ENCODE results near the gene RHOA. TPM values are rescaled to one million over a fixed set of nuclear protein-coding genes. Genes with fewer than 3 reads are reported as not detected.
"Not testable (repeated sequence)": the region's sequence is repeated elsewhere in the genome, so short reads cannot be mapped to it uniquely, and the experiment has no call there.

The RHOA gene
- polyA plus RNA-seq, 4 donors: 514 to 615 (median 583) TPM

DNA sequence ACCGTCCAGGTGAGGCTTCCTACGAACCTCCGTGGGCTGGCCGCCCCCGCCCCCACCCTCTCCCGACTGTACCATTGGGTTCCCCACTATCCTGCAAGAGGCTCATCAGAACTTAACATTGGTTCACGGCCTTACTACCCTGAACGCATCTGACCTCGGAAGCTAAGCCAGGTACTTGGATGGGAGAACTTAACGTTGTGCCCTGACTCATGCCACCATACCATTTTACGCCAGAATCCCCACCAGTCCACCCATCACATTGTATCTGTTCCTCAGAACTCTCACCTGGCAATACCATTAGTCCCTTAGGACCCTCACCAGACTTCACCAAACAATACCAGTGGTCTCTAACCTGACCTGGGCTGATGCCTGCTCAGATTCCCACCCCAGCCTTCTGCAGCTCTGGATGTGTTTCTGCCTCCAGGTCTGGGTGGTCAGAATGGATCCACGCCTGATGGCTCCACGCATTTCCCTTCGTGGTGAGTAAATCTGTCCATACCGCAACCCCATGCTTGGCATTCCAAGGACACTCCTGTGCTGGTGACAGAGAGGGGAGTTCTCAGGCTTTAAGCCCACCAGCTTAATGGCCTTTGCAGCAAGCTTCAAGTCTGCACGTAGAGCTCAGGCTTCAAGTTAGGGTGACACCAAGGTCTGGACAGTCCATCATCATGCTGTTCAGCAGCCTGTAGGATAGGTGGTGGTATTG, 1.0 kb upstream of the RHOA start:
- DNase-seq (ENCODE audit: low read depth in 4 of 4, low spot score in 3 of 4): no peak

GRCh38 chr3:49411535-49411967, 225 bp downstream of the RHOA start:
- DNase-seq (ENCODE audit: low read depth in 4 of 4, low spot score in 3 of 4): no peak

DNA sequence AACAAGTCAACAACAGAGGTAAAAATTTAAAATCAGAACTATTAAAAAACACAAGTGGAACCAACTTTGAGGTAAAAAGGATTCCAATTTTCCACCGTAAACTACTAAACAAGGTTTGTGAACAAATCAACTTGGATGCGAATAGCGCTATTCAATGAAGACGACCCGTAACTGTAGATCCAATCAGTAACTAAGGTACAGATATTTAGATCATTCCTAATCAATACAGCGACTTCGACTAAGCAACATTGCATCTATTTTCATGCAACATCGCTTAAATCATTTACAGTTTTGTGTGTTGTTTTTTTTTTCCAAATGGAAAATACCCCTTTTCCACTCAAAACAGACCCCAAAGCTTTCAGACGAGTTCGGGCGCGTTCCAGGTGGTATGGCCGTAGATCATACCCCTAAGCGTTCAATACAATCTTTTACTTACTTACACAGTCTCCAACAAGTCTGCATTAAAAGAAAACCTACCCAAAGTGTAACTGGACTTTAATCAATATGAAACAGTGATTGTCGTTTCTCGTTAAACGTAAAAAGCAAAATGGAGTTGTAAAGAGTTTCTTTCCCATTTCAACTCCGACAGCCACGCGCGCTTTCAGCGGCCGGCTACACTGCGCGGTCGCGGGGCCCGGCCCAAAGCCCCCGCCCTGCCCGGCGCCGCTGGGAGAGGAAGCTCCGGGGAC, 786 bp downstream of the RHOA start:
- no peak for DNase-seq (ENCODE audit: low read depth in 4 of 4, low spot score in 3 of 4)

GRCh38 chr3:49410066-49410845, 1.5 kb downstream of the RHOA start:
- no peak for DNase-seq (ENCODE audit: low read depth in 4 of 4, low spot score in 3 of 4)

DNA sequence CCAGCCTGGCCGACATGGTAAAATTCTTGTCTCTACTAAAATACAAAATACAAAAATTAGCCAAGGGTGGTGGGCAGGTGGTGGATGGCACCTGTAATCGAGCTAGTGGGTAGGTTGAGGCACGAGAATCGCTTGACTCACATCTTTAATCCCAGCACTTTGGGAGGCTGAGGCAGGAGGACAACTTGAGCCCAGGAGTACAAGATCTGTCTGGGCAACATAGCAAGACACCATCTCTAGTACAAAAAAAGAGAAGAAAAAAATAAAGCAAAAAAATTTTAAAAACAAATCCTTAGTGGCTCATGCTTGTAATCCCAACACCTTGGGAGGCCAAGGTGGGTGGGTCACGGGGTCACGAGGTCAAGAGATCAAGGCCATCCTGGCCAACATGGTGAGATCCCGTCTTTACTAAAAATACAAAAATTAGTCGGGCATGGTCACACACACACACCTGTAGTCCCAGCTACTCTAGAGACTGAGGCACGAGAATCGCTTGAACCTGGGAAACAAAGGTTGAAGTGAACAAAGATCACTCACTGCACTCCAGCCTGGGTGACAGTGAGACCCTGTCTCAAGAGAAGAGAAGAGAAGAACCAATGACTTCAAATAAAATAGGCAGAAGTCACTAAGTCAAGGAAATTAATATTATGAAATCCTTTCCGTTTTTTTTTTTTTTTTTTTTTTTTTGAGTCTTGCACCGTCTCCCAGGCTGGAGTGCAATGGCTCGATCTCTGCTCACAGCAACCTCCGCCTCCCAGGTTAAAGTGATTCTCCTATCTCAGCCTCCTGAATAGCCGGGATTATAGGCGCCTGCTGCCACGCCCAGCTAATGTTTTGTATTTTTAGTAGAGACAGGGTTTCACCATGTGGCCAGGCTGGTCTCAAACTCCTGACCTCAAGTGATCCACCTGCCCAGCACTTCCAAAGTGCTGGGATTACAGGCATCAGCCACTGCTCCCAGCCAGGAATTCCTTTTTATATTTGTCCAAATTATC, 4.9 kb downstream of the RHOA start:
- no peak for DNase-seq (ENCODE audit: low read depth in 4 of 4, low spot score in 3 of 4)

GRCh38 chr3:49405570-49405969, 6.2 kb downstream of the RHOA start:
- not testable (repeated sequence) for DNase-seq (ENCODE audit: low read depth in 4 of 4, low spot score in 3 of 4)

DNA sequence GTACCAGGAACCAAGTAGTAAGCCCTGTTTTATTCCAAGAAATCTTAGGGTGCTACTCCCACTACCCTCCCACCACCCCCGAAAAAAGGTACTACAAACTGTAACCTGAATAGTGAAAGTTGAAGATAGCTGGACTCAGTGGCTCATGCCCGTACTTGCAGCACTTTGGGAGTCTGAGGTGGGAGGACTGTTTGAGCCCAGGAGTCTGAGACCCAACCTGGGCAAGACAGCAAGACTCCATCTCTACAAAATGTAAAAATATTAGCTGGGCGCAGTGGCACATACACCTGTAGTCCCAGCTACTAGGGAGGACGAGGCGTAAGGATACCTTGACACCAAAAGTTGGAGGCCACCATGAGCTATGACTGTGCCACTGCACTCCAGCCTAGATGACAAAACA, 7.9 kb downstream of the RHOA start:
- DNase-seq (ENCODE audit: low read depth in 4 of 4, low spot score in 3 of 4): no peak

DNA sequence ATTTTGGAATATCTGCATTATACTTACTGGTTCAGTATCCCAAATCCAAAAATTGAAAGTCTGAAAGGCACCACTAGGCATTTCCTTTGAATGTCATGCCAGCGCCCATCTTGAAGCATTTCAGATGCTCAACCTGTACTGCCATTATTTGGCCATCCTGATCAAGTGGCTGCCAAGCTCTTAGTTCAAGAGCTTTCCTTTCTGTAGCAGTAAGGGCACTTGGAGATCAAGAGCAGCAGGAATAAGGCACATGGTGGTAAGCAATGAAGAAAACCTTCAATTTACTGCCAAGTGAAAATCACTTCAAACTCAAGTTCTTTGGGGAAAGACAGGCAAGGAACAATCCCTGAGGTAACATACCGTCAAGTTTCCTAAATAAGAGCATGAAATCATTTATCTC, 10.0 kb downstream of the RHOA start:
- no peak for DNase-seq (ENCODE audit: low read depth in 4 of 4, low spot score in 3 of 4)

DNA sequence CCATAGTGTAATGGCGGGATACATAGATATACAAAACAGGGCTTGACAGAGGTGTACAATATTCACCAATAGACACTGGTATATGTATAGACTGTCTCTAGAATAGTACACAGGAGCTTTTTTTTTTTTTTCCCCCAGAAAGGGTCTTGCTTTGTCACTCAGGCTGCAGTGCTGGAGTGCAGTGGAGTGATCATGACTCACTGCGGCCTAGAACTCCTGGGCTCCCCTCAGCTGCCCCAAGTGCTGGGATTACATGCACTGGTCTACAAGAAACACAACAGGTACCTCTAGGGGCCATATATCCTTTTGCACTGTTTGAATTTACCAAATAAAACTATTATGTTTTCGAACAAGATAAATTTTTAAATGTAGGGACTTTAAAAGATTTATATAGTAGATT, 12.3 kb downstream of the RHOA start:
- no peak for DNase-seq (ENCODE audit: low read depth in 4 of 4, low spot score in 3 of 4)

DNA sequence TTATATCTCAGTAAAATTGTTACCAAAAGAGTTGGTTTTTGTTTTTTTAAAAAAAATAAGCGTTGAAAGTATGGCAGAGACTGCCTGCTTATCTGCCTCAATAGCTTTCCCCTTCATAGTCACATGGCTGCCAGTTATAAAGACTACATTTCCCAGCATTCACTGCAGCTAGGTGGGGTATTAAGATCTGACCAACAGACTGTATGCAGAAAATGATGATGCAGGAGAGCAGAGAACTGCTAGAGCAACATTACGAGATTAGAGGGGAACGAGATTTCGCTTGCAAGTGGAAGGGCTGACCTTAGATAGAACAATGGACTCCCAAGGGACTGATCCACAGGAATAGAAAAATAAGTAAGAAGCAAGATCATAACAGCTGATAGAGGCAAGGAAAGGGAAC, 14.3 kb downstream of the RHOA start:
- DNase-seq (ENCODE audit: low read depth in 4 of 4, low spot score in 3 of 4): no peak

GRCh38 chr3:49391310-49391709, 20.5 kb downstream of the RHOA start:
- DNase-seq (ENCODE audit: low read depth in 4 of 4, low spot score in 3 of 4): not testable (repeated sequence)

DNA sequence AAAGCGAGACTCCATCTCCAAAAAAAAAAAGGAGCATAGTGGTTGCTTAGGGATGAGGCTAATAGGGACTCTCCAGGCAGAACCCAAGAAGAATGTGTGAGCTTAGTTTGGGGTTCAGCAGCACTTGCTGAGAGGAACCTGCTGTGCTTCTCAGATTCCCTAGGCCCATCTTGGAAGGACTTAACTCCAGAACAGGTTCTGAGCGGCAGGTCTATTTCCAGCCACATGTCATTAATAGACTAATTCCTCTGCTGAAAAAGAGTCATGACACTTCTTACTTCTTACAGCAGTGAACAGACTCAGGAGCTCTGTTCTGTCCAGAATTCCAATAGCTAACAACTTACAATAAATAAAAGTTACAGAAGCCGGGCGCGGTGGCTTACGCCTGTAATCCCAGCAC, 22.5 kb downstream of the RHOA start:
- no peak for DNase-seq (ENCODE audit: low read depth in 4 of 4, low spot score in 3 of 4)

- DNase-seq (ENCODE audit: low read depth in 4 of 4, low spot score in 3 of 4): no peak
These were observed 23.4 kb downstream of the RHOA start for GRCh38 chr3:49388289-49388820.

DNA sequence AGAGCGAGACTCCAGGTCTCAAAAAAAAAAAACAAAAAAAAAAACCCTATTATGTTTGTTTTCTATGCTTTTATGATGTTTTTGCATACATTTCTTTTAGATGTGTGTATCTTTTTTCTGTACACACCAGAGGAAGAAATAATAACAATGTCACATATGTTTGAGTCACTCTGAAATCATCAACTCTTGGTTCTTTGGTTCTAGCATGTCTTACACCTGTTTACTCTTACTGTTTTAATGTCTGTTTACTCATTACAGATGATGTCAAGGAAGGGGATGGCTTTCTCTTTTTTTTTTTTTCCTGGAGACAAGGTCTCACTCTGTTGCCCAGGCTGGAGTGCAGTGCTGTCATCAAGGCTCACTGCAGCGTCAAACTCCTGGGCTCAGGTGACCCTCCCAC, 24.1 kb downstream of the RHOA start:
- DNase-seq (ENCODE audit: low read depth in 4 of 4, low spot score in 3 of 4): no peak

DNA sequence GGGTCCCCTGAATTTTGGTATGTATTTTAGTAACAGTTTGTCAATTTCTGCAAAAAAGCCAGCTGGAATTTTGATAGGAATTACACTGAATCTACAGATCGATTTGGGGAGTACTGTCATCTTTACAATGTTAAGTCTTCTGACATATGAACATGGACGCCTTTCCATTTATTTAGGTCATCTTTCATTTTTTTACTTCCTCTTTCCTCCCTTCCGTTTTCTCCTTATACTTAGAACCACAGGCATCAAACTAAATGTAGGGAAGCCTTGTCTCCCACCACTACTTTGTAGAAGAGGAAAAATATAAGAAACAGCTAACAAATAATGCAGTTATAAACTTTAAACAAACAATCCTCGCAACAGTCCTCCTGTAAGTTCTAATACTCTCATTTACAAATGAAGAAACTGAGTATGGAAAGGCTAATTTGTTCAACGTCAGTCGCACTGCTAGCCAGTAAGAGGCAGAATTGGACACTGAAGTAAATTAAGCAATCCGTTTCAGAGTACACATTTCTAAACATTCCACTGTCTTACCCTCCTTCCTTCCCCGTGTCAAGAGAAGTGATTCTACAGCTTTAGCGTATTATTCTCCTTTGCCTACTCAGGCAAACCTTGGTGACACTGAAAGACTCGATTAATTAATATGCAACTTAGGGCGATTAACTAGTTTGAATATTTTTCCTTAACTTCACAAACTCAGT, 25.6 kb downstream of the RHOA start:
- no peak for DNase-seq (ENCODE audit: low read depth in 4 of 4, low spot score in 3 of 4)

GRCh38 chr3:49385617-49386016, 26.2 kb downstream of the RHOA start:
- no peak for DNase-seq (ENCODE audit: low read depth in 4 of 4, low spot score in 3 of 4)

DNA sequence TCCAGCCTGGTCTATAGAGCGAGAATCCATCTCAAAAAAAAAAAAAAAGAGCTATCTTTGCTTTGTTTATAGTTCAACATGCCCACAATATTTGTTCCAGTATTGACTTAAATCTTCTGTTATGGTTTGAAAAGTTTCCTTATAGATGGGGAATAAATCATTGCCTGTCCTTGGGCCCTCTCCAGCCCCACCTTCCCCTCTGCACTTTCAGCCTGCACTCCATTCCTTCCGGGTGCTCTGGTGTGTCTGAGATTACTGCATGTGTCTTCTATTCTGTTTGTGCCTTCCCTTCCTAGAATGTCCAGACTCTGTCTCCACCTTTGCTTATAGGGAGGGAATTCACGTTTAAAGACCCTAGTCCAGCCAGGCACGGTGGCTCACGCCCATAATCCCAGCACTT, 28.4 kb downstream of the RHOA start:
- DNase-seq (ENCODE audit: low read depth in 4 of 4, low spot score in 3 of 4): no peak

DNA sequence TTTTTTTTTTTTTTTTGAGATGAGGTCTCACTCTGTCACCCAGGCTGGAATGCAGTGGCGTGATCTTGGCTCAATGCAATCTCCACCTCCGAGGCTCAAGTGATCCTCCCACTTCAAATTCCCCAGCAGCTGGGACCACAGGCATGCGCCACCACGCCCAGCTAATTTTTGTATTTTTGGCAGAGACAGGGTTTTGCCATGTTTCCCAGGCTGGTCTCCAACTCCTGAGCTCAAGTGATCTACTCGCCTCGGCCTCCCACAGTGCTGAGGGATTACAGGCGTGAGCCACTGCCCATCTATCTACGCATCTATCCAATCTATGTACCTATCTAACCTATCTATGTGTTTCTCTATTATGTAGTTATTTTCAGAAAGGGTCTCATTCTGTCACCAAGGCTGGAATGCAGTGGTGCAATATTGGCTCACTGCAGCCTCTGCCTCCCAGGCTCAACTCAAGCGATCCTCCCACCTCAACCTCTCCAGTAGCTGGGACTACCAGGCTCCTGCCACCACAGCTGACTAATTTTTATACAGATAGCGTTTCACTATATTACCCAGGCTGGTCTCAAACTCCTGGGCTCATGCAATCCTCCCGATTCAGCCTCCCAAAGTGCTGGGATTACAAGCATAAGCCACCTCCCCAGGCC, 33.4 kb downstream of the RHOA start:
- no peak for DNase-seq (ENCODE audit: low read depth in 4 of 4, low spot score in 3 of 4)

DNA sequence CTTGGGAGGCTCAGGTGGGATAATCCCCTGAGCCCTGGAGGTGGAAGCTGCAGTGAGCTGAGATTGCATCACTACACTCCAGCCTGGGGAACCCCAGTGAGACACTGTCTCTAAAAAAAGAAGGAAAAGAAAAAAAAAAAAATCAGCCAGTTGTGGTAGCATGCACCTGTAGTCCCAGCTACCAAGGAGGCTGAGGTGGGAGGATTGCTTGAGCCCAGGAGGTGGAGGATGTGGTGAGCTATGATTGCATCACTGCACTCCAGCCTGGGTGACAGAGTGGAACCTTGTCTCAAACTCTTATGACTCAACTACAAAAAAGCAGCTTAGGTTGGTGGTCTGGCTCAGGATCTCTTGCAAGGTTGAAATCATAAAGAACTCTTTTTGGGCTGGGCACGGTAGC, 34.3 kb downstream of the RHOA start:
- no peak for DNase-seq (ENCODE audit: low read depth in 4 of 4, low spot score in 3 of 4)
